ENCODE data around the gene RTP3. TPM values are rescaled to one million over a fixed set of nuclear protein-coding genes. Genes with fewer than 3 reads are reported as not detected.

The RTP3 gene
- polyA plus RNA-seq, 1 donor from 2014 or later: not detected

DNA sequence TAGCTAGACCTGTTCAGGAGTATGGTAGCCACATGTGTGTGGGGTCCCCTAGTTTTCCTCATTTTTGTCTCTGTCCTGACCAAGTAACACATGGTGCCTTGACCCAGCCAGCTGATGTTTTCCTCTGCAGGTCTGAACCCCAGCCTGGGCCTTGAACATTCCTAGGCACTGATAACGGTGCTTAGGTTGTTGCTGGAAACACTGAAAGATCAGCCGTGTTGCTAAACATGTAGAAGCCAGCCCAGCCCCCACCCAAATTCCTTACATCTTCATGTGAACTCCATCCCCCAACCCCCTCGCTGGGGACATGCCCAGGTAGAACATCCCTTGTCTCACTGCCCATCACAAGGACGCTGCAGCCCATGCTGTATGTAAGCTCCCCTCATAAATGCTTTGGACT lies 18.7 kb downstream of the RTP3 start:
- TF ChIP-seq EZH2 (IDR thresholded peaks at IDR 0.05; ENCODE audit: borderline replicate concordance, insufficient read depth, low read length, poor library complexity, severe bottlenecking) (no peak), CTCF (IDR thresholded peaks at IDR 0.05; ENCODE audit: poor library complexity, severe bottlenecking) (no peak), MXI1 (conservative IDR thresholded peaks at IDR 0.05; ENCODE audit: poor library complexity, severe bottlenecking) (no peak), POLR2AphosphoS5 (IDR thresholded peaks at IDR 0.05) (no peak), SMC3 (conservative IDR thresholded peaks at IDR 0.05; ENCODE audit: poor library complexity) (no peak), TAF1 (IDR thresholded peaks at IDR 0.05; ENCODE audit: low read depth) (no peak), EP300 (conservative IDR thresholded peaks at IDR 0.05; ENCODE audit: poor library complexity, severe bottlenecking) (no peak), REST (IDR thresholded peaks at IDR 0.05; ENCODE audit: borderline replicate concordance) (no peak), RAD21 (conservative IDR thresholded peaks at IDR 0.05) (no peak)
- Histone ChIP-seq H2AFZ (ENCODE audit: low read depth, low read length) (no peak overlapping the region), H3K79me2 (replicated peaks; ENCODE audit: insufficient read depth, low read length) (no peaks in the 10 kb centered on the region), H3K27me3 (ENCODE audit: insufficient read depth, low read depth, low read length) (no peaks in the 10 kb centered on the region), H3K9ac (ENCODE audit: low read length) (no peak overlapping the region), H3K9me3 (ENCODE audit: low read length) (no peaks in the 10 kb centered on the region), H3K36me3 (ENCODE audit: insufficient read depth, low read length) (no peaks in the 10 kb centered on the region), H3K4me3 (ENCODE audit: low read length) (no peak overlapping the region), H3K27ac (ENCODE audit: low read length) (no peak overlapping the region), H3K9me2 (ENCODE audit: insufficient read depth, low read length) (no peaks in the 10 kb centered on the region), H3K4me2 (ENCODE audit: low read length) (no peak overlapping the region), H3F3A (ENCODE audit: insufficient read depth, low read length, poor library complexity, severe bottlenecking) (no peaks in the 10 kb centered on the region), H4K20me1 (ENCODE audit: insufficient read depth) (no peaks in the 10 kb centered on the region)

DNA sequence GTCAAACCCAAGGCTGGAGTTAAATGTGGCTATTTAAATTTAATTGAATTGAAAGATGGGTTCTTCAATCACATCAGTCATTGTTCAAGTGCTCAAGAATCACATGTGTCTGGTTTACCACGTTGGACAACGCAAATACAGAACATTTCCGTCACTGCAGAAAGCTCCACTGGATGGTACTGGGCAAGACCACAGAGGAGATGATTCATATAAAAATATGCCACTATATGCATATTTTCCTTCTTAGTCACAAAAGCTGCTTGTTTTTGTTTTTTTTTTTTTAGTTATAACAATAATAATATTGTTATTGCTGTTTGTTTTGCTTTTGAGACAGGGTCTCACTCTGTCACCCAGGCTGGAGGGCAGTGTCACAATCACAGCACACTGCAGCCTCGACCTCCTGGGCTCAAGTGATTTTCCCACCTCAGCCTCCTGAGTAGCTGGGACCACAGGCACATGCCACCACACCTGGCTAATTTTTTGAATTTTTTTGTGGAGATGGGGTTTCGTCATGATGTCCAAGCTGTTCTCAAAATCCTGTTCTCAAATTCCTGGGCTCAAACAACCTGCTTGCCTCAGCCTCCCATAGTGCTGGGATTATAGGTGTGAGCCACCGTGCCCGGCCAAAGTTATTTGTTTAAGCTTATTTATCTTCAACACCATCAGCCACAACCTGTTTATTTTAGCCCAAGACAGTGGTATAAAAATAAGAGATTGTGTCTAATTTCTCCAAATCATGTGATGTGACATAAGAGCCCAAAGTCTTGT lies 19.4 kb downstream of the RTP3 start:
- no peak overlapping the region for H3K9ac ChIP-seq (ENCODE audit: low read length)
- no peaks in the 10 kb centered on the region for H3K36me3 ChIP-seq (ENCODE audit: insufficient read depth, low read length)
- no peak overlapping the region for H2AFZ ChIP-seq (ENCODE audit: low read depth, low read length)
- no peak for TF ChIP-seq EP300 (conservative IDR thresholded peaks at IDR 0.05; ENCODE audit: poor library complexity, severe bottlenecking)
- no peak for TF ChIP-seq CTCF (IDR thresholded peaks at IDR 0.05; ENCODE audit: poor library complexity, severe bottlenecking)
- TF ChIP-seq MXI1 (conservative IDR thresholded peaks at IDR 0.05; ENCODE audit: poor library complexity, severe bottlenecking): no peak
- TF ChIP-seq EZH2 (IDR thresholded peaks at IDR 0.05; ENCODE audit: borderline replicate concordance, insufficient read depth, low read length, poor library complexity, severe bottlenecking): no peak
- no peak for TF ChIP-seq TAF1 (IDR thresholded peaks at IDR 0.05; ENCODE audit: low read depth)
- no peak for TF ChIP-seq REST (IDR thresholded peaks at IDR 0.05; ENCODE audit: borderline replicate concordance)
- no peak for TF ChIP-seq RAD21 (conservative IDR thresholded peaks at IDR 0.05)
- no peak for TF ChIP-seq POLR2AphosphoS5 (IDR thresholded peaks at IDR 0.05)
- no peak for TF ChIP-seq SMC3 (conservative IDR thresholded peaks at IDR 0.05; ENCODE audit: poor library complexity)
- no peaks in the 10 kb centered on the region for H3K9me2 ChIP-seq (ENCODE audit: insufficient read depth, low read length)
- no peaks in the 10 kb centered on the region for H4K20me1 ChIP-seq (ENCODE audit: insufficient read depth)
- no peak overlapping the region for H3K4me2 ChIP-seq (ENCODE audit: low read length)
- H3K4me3 ChIP-seq (ENCODE audit: low read length): no peak overlapping the region
- H3K9me3 ChIP-seq (ENCODE audit: low read length): no peaks in the 10 kb centered on the region
- no peak overlapping the region for H3K27ac ChIP-seq (ENCODE audit: low read length)
- H3F3A ChIP-seq (ENCODE audit: insufficient read depth, low read length, poor library complexity, severe bottlenecking): no peaks in the 10 kb centered on the region
- no peaks in the 10 kb centered on the region for H3K79me2 ChIP-seq (replicated peaks; ENCODE audit: insufficient read depth, low read length)
- no peaks in the 10 kb centered on the region for H3K27me3 ChIP-seq (ENCODE audit: insufficient read depth, low read depth, low read length)

Measured in neural cell (in vitro differentiated cells).